ENCODE measurements around the gene THAP4. TPM values are rescaled to one million over a fixed set of nuclear protein-coding genes. Genes with fewer than 3 reads are reported as not detected.

Gene THAP4
- total RNA-seq, 4 donors from 2014 or later: 27.3 to 61.2 (median 42.0) TPM

- no peak for TF ChIP-seq CTCF (IDR thresholded peaks at IDR 0.05)
- TF ChIP-seq EP300 (IDR thresholded peaks at IDR 0.05): no peak
- no peak for TF ChIP-seq POLR2A (IDR thresholded peaks at IDR 0.05)
- no peak for DNase-seq (ENCODE audit: low spot score in 2 of 2)
- Histone ChIP-seq H3K27ac (no peak overlapping the region), H3K27me3 (no peaks in the 10 kb centered on the region), H3K4me1 (peaks cover 0 to 53% (median 0%) of the 10 kb centered on the region in 4 donors), H3K4me3 (no peak overlapping the region), H3K36me3 (peaks cover 0 to 26% (median 0%) of the 10 kb centered on the region in 3 donors), H3K9me3 (no peaks in the 10 kb centered on the region)
- WGBS, 2 donors: 87 to 89% methylated on average over 14 of the region's 14 CpGs
Measured at GRCh38 chr2:241645915-241646645, 9.1 kb upstream of the THAP4 start.

- Histone ChIP-seq H3K36me3 (peaks cover 0 to 18% (median 0%) of the 10 kb centered on the region in 3 donors), H3K4me3 (no peak overlapping the region), H3K27ac (no peak overlapping the region), H3K9me3 (no peaks in the 10 kb centered on the region), H3K4me1 (peaks cover 0 to 60% (median 1%) of the 10 kb centered on the region in 4 donors), H3K27me3 (no peaks in the 10 kb centered on the region)
- no peak for TF ChIP-seq POLR2A (IDR thresholded peaks at IDR 0.05)
- no peak for TF ChIP-seq EP300 (IDR thresholded peaks at IDR 0.05)
- no peak for TF ChIP-seq CTCF (IDR thresholded peaks at IDR 0.05)
- no peak for DNase-seq (ENCODE audit: low spot score in 2 of 2)
- WGBS, 2 donors: 86 to 87% methylated on average over 26 of the region's 26 CpGs
Measured at GRCh38 chr2:241645056-241645914, 8.3 kb upstream of the THAP4 start.

DNA sequence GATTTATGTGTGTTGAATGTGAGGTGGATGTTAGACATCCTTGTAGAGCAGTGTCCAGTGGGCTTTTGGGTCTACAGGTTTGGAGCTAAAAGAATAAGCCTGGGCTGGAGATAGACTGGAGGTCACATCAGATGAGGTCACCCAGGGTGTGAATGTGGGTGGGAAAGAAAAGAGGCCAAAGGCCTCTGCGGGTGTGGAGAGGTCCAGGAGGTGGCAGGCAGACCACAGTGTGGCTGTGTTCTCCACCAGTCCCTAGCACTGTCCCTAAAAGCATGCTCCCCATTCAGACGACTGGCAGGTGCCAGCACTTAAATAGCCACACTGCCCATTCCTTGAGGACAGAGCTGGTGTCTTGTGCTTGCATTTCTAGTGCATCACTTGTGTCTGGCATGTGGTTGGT lies 4.7 kb upstream of the THAP4 start:
- peaks cover 0 to 52% (median 17%) of the 10 kb centered on the region in 4 donors for H3K4me1 ChIP-seq
- H3K27me3 ChIP-seq: no peaks in the 10 kb centered on the region
- no peak overlapping the region for H3K27ac ChIP-seq
- WGBS, 2 donors: 29 to 44% methylated on average over 2 of the region's 2 CpGs
- peaks cover 0 to 14% (median 0%) of the 10 kb centered on the region in 3 donors for H3K36me3 ChIP-seq
- H3K9me3 ChIP-seq: no peaks in the 10 kb centered on the region
- TF ChIP-seq EP300 (IDR thresholded peaks at IDR 0.05): no peak
- no peak for TF ChIP-seq POLR2A (IDR thresholded peaks at IDR 0.05)
- TF ChIP-seq CTCF (IDR thresholded peaks at IDR 0.05): no peak
- no peak for DNase-seq (ENCODE audit: low spot score in 2 of 2)
- no peak overlapping the region for H3K4me3 ChIP-seq

DNA sequence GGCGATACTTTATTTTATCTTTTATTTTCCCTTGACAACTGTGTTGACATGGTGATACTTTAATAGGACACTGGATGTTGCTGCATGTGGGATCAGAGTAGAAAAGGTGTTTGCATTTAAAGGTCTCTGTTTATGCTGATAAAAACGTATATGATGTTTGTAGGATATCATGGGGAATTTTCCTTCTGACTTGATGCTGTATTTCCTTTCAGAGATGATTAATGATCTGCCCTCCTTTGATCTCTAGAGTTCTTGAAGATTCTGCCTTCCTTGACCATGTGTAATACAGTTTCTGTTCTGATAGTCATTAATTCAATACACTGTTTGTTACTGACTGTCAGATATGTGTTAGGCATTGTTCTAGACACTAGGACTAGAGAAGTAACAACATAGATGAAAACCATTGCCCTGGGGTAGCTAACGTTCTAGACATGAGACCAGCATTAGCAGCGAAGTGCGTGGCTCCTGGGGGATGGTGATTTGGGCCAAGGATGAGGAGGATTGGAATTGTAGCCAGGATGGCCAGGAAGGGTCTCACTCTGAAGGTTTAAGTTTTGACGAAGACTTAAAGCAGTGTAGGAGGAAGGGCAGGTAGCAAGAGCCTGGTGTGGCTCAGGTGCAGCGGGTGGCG lies 3.3 kb upstream of the THAP4 start:
- Histone ChIP-seq H3K9me3 (no peaks in the 10 kb centered on the region), H3K4me3 (no peak overlapping the region), H3K27me3 (no peaks in the 10 kb centered on the region), H3K4me1 (peaks cover 0 to 56% (median 27%) of the 10 kb centered on the region in 4 donors), H3K36me3 (peaks cover 0 to 9% (median 0%) of the 10 kb centered on the region in 3 donors), H3K27ac (no peak overlapping the region)
- WGBS, 2 donors: 85% methylated on average over 8 of the region's 8 CpGs
- no peak for DNase-seq (ENCODE audit: low spot score in 2 of 2)
- TF ChIP-seq POLR2A (IDR thresholded peaks at IDR 0.05) (no peak), CTCF (IDR thresholded peaks at IDR 0.05) (no peak), EP300 (IDR thresholded peaks at IDR 0.05) (no peak)

All from tibial nerve (tissue), 4 donors.